ENCODE results near the gene SLC1A2.

DNA sequence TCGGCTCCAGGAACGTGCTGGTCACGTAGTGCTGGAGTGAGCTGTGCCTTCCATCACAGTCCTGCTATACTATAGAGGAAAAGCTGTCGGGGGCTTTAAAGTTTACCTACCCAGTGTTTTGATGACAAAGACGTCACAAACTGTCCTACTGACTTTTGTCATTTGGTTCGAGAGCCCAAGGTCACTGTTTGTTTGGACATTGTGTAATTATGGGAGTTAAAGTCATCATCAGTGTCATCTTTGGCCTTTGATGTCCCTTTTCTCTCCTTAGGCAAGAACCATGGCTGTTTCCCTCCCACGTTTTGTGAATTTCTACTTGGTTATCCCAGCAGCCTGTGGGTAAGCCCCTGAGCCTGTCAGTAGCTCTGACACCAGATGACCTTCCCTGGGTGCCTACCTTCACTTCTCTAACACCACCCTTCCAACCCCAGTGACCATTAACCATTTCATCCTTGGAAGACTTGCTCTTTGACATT is 59.3 kb downstream of the SLC1A2 start:
- TF ChIP-seq L3MBTL2 (conservative IDR thresholded peaks at IDR 0.05) = no peak
- no peak for TF ChIP-seq FOXK2 (IDR thresholded peaks at IDR 0.05)
- no peak for TF ChIP-seq BHLHE40 (IDR thresholded peaks at IDR 0.05; ENCODE audit: borderline replicate concordance)
- TF ChIP-seq SUZ12 (IDR thresholded peaks at IDR 0.05) = no peak
- TF ChIP-seq TARDBP (IDR thresholded peaks at IDR 0.05) = no peak

Measured in HEK293T (cell line).